OCI-LY7 (cell line): ENCODE measurements around the gene CALN1.

Source experiments
- CTCF ChIP-seq: fragments of 200-600 bp; sonication (generic); conservative IDR thresholded peaks from 2 replicates; pipeline ENCODE4 v1.5.1; 2014; ENCODE audit warnings: mild to moderate bottlenecking, antibody characterized with exemption, low read length, moderate library complexity, mixed read lengths
- EZH2phosphoT487 ChIP-seq: fragments of 200-600 bp; sonication (generic); IDR thresholded peaks from 2 replicates; pipeline ENCODE4 v1.6.1; 2018; ENCODE audit warnings: low read depth, borderline replicate concordance, mild to moderate bottlenecking, mixed run types, antibody characterized with exemption, low read length, moderate library complexity, mixed read lengths

GRCh38 chr7:72416846-72417245 lies 4.7 kb upstream of the CALN1 start:
- TF ChIP-seq CTCF (no peak), EZH2phosphoT487 (no peak)
